Measurements from ENCODE around the gene WLS. TPM values are rescaled to one million over a fixed set of nuclear protein-coding genes. Genes with fewer than 3 reads are reported as not detected.

WLS gene
- total and polyA plus RNA-seq, 2 experiments from 2014 or later = 0.87 to 1.2 TPM

DNA sequence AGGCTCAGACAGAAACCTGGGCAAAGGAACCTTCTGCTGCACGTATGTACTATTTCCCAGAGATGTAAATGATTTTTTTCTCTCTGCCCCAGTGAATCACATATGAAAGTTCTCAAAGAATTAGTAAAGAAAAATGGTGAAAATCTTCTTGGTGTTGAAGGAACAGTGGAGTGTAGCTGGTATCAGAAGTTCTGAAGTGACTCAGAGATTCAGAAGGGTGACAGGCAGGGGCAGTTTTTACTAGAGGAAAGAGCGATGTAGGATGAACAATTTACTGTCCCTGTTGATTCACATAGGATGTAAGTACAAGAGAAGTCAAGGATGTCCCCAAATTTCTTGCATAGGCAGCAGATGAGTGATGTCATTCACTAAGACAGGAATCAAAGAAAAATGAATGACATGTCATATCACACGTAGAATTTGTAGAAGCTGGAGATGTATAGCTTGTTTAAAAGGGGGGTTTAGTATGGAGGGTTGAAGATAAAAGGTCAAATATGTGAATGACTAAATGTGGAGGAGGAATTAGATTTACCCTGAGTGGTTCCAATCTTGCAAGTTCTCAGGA lies 26.4 kb downstream of the WLS start (continued):
- TF ChIP-seq, protein P1, sequence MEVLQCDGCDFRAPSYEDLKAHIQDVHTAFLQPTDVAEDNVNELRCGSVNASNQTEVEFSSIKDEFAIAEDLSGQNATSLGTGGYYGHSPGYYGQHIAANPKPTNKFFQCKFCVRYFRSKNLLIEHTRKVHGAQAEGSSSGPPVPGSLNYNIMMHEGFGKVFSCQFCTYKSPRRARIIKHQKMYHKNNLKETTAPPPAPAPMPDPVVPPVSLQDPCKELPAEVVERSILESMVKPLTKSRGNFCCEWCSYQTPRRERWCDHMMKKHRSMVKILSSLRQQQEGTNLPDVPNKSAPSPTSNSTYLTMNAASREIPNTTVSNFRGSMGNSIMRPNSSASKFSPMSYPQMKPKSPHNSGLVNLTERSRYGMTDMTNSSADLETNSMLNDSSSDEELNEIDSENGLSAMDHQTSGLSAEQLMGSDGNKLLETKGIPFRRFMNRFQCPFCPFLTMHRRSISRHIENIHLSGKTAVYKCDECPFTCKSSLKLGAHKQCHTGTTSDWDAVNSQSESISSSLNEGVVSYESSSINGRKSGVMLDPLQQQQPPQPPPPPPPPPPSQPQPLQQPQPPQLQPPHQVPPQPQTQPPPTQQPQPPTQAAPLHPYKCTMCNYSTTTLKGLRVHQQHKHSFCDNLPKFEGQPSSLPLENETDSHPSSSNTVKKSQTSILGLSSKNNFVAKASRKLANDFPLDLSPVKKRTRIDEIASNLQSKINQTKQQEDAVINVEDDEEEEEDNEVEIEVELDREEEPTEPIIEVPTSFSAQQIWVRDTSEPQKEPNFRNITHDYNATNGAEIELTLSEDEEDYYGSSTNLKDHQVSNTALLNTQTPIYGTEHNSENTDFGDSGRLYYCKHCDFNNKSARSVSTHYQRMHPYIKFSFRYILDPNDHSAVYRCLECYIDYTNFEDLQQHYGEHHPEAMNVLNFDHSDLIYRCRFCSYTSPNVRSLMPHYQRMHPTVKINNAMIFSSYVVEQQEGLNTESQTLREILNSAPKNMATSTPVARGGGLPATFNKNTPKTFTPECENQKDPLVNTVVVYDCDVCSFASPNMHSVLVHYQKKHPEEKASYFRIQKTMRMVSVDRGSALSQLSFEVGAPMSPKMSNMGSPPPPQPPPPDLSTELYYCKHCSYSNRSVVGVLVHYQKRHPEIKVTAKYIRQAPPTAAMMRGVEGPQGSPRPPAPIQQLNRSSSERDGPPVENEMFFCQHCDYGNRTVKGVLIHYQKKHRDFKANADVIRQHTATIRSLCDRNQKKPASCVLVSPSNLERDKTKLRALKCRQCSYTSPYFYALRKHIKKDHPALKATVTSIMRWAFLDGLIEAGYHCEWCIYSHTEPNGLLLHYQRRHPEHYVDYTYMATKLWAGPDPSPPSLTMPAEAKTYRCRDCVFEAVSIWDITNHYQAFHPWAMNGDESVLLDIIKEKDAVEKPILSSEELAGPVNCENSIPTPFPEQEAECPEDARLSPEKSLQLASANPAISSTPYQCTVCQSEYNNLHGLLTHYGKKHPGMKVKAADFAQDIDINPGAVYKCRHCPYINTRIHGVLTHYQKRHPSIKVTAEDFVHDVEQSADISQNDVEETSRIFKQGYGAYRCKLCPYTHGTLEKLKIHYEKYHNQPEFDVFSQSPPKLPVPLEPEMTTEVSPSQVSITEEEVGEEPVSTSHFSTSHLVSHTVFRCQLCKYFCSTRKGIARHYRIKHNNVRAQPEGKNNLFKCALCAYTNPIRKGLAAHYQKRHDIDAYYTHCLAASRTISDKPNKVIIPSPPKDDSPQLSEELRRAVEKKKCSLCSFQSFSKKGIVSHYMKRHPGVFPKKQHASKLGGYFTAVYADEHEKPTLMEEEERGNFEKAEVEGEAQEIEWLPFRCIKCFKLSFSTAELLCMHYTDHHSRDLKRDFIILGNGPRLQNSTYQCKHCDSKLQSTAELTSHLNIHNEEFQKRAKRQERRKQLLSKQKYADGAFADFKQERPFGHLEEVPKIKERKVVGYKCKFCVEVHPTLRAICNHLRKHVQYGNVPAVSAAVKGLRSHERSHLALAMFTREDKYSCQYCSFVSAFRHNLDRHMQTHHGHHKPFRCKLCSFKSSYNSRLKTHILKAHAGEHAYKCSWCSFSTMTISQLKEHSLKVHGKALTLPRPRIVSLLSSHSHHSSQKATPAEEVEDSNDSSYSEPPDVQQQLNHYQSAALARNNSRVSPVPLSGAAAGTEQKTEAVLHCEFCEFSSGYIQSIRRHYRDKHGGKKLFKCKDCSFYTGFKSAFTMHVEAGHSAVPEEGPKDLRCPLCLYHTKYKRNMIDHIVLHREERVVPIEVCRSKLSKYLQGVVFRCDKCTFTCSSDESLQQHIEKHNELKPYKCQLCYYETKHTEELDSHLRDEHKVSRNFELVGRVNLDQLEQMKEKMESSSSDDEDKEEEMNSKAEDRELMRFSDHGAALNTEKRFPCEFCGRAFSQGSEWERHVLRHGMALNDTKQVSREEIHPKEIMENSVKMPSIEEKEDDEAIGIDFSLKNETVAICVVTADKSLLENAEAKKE (CRISPR knock-in tag; IDR thresholded peaks at IDR 0.05) = no peak
- no peak for TF ChIP-seq CREB1 (CRISPR knock-in tag; IDR thresholded peaks at IDR 0.05; ENCODE audit: low read depth)
- TF ChIP-seq, protein P2, sequence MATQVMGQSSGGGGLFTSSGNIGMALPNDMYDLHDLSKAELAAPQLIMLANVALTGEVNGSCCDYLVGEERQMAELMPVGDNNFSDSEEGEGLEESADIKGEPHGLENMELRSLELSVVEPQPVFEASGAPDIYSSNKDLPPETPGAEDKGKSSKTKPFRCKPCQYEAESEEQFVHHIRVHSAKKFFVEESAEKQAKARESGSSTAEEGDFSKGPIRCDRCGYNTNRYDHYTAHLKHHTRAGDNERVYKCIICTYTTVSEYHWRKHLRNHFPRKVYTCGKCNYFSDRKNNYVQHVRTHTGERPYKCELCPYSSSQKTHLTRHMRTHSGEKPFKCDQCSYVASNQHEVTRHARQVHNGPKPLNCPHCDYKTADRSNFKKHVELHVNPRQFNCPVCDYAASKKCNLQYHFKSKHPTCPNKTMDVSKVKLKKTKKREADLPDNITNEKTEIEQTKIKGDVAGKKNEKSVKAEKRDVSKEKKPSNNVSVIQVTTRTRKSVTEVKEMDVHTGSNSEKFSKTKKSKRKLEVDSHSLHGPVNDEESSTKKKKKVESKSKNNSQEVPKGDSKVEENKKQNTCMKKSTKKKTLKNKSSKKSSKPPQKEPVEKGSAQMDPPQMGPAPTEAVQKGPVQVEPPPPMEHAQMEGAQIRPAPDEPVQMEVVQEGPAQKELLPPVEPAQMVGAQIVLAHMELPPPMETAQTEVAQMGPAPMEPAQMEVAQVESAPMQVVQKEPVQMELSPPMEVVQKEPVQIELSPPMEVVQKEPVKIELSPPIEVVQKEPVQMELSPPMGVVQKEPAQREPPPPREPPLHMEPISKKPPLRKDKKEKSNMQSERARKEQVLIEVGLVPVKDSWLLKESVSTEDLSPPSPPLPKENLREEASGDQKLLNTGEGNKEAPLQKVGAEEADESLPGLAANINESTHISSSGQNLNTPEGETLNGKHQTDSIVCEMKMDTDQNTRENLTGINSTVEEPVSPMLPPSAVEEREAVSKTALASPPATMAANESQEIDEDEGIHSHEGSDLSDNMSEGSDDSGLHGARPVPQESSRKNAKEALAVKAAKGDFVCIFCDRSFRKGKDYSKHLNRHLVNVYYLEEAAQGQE (IDR thresholded peaks at IDR 0.05; ENCODE audit: unreplicated experiment) = no peak

DNA sequence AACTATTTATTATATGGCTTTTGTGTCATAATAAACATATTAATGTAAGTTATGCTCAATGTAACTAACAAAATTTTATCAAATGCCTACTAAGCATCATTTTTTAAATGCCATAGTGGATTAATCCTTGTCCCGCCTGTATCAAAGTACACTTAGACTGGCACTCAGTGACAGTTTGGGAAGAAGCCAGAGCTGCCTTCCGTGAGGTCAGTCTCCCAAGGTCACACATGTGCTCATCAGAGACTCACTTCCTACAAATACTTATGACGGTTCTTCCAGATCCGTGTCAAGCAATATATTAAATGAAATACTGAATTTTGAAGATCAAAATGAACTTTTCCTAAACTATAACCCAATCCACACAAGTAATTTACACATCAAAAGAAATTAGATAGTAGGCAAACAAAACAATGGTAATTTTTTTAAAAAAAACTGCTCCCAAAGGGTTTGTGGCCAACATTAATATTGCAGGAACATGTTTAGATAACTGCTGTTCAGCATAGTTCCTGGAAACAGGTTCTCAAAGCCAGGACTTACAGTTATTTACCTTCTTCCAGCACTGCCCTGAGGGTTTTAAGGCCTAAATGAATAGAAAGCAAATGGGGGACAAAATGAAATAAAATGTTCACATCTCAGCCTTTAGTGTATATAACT lies 27.2 kb downstream of the WLS start:
- no peak for TF ChIP-seq CREB1 (CRISPR knock-in tag; IDR thresholded peaks at IDR 0.05; ENCODE audit: low read depth)
- TF ChIP-seq EZH2phosphoT487 (IDR thresholded peaks at IDR 0.05; ENCODE audit: unreplicated experiment) = no peak
- no peak for TF ChIP-seq NANOG (IDR thresholded peaks at IDR 0.05; ENCODE audit: borderline replicate concordance)
- no peak for TF ChIP-seq EZH2 (IDR thresholded peaks at IDR 0.05; ENCODE audit: low read depth, unreplicated experiment)
- no peak for TF ChIP-seq ZNF331 (CRISPR knock-in tag; IDR thresholded peaks at IDR 0.05; ENCODE audit: low read depth)
- TF ChIP-seq, protein P3, sequence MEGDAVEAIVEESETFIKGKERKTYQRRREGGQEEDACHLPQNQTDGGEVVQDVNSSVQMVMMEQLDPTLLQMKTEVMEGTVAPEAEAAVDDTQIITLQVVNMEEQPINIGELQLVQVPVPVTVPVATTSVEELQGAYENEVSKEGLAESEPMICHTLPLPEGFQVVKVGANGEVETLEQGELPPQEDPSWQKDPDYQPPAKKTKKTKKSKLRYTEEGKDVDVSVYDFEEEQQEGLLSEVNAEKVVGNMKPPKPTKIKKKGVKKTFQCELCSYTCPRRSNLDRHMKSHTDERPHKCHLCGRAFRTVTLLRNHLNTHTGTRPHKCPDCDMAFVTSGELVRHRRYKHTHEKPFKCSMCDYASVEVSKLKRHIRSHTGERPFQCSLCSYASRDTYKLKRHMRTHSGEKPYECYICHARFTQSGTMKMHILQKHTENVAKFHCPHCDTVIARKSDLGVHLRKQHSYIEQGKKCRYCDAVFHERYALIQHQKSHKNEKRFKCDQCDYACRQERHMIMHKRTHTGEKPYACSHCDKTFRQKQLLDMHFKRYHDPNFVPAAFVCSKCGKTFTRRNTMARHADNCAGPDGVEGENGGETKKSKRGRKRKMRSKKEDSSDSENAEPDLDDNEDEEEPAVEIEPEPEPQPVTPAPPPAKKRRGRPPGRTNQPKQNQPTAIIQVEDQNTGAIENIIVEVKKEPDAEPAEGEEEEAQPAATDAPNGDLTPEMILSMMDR (conservative IDR thresholded peaks at IDR 0.05; ENCODE audit: low read depth in 2 of 2) = no peak
- TF ChIP-seq STAT1 (IDR thresholded peaks at IDR 0.05; ENCODE audit: unreplicated experiment) = no peak
- ATAC-seq = no peak
- no peaks in the 10 kb centered on the region for H3K36me3 Mint-ChIP-seq (ENCODE audit: low read depth)
- H3K4me1 Mint-ChIP-seq = peaks cover 6% of the 10 kb centered on the region; the same call in 2 of the 3 replicates
- H3K4me1 ChIP-seq (ENCODE audit: insufficient read depth) = no peaks in the 10 kb centered on the region
- H3K9me2 ChIP-seq (ENCODE audit: insufficient read depth) = no peaks in the 10 kb centered on the region; the same call in 1 of the 2 replicates
- H3K9me3 Mint-ChIP-seq = no peaks in the 10 kb centered on the region
- H3K27me3 ChIP-seq (ENCODE audit: insufficient read depth) = no peaks in the 10 kb centered on the region
- no peaks in the 10 kb centered on the region for H3K79me2 ChIP-seq (replicated peaks; ENCODE audit: insufficient read depth)
- H3K4me2 ChIP-seq = no peak overlapping the region
- H3K27me3 Mint-ChIP-seq (ENCODE audit: insufficient read depth, low read depth, poor library complexity) = no peaks in the 10 kb centered on the region
- H3K36me3 ChIP-seq (ENCODE audit: insufficient read depth) = no peaks in the 10 kb centered on the region
- H2AFZ ChIP-seq = no peak overlapping the region
- H3K4me3 Mint-ChIP-seq = no peak overlapping the region
- no peak overlapping the region for H3K27ac Mint-ChIP-seq
- DNase-seq (ENCODE audit: low spot score) = no peak
- H3F3A ChIP-seq (replicated peaks; ENCODE audit: low read depth) = no peaks in the 10 kb centered on the region
- H4K20me1 ChIP-seq (replicated peaks; ENCODE audit: insufficient read depth) = no peaks in the 10 kb centered on the region
- H3K27ac ChIP-seq (ENCODE audit: low read depth) = no peak overlapping the region
- H3K4me3 ChIP-seq = no peak overlapping the region
